GM18498 (cell line): Measurements from ENCODE around the gene SYT2.
"Not testable (repeated sequence)": the region's sequence is repeated elsewhere in the genome, so short reads cannot be mapped to it uniquely, and the experiment has no call there.

ENCODE experiments used
- ATAC-seq: cut with Tn5 transposase; IDR thresholded peaks from one replicate; pipeline ENCODE4 v1.9.1; 2021; ENCODE audit warnings: mild to moderate bottlenecking, moderate library complexity; ENCODE audit not compliant: unreplicated experiment

The SYT2 gene

DNA sequence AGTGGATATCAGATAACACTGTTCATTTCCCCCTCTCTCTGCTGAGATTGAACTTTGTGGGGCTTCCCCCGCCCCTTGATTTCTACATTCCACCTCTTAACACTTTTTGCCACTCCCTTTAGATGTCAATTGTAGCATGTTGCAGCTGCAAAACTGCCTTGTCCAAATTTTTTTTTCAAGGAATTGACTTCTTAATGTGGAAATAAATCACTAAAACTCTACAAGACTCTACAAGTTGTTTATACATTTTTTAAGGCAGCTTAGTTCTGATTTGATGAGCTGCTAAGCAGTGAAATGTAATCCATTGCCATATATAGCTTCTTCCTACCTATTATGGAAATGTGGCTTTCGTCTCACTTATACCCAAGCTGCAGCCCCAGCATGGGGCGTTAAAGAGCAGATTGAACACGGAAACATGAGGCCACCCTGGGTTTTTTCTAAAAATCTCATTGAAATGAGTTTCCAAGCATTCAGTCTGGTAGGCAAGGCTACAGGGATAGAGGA is 132.2 kb downstream of the SYT2 start:
- ATAC-seq: no peak

GRCh38 chr1:202577381-202577780 is 132.9 kb downstream of the SYT2 start:
- no peak for ATAC-seq

- ATAC-seq: no peak
Observed at GRCh38 chr1:202576816-202577215, 133.4 kb downstream of the SYT2 start.

GRCh38 chr1:202575918-202576653 is 134.2 kb downstream of the SYT2 start:
- ATAC-seq: no peak

DNA sequence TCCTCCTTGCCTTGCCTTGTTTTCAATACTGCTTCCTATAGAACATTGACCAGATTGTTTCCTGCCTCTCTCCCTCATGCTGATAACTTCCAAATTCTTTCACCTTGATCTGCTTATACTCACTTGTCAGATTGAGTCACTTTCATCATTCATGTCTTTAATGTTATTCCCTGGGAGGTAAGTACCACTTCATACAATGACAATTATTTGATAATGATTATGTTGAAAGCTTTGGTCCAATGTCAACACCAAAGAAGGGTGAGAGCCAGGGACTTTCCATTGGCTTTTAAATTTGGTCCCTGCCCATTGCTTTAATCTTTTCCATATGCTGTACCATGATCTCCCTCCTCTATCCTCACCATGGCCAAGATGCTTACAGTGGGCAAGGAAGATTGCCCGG is 137.4 kb downstream of the SYT2 start:
- ATAC-seq: no peak

GRCh38 chr1:202571719-202572339 is 138.4 kb downstream of the SYT2 start:
- no peak for ATAC-seq

DNA sequence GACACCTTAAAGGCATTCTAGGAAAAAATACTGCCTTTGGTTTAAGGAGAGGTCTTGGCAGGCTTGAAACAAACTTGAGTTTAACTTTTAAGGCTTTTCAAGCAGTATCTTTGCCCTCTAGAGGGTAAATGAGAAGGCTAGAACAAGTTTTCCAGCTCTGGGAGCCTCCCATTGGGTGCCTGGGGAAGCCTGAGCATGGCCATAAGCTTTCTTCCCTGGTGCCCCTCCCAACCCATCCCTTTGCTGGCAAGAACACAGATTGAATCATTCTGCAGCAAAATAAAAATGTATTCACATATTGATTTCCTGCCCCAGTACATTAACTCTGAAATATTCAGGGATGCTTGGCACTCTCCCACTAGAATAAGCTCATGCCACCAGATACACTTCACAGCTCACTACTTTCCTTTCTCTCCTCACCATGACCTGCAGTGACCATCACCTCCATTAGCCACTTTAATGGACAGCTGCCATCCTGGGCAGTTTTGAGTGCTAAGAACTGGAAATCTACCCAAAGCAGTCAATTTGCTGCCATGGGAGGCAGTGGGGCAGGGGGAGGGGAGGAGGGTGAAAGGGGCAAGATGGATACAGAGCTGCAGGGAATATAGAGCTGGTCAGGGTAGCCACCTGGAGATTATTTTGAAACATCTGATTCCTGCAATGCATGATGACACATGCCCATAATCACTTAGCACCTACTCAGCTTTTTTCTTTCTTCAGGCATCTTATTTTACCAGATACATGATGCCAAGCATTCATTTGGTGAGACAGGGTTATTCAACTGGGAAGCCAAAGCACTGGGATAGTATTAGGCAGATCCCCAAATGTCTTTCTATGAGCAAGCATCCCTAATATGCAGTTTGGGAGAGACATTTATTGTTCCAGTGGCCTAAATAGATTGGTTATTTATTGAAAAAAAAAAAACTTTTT is 140.6 kb downstream of the SYT2 start:
- ATAC-seq: no peak

GRCh38 chr1:202568826-202569225 is 141.4 kb downstream of the SYT2 start:
- ATAC-seq: no peak

DNA sequence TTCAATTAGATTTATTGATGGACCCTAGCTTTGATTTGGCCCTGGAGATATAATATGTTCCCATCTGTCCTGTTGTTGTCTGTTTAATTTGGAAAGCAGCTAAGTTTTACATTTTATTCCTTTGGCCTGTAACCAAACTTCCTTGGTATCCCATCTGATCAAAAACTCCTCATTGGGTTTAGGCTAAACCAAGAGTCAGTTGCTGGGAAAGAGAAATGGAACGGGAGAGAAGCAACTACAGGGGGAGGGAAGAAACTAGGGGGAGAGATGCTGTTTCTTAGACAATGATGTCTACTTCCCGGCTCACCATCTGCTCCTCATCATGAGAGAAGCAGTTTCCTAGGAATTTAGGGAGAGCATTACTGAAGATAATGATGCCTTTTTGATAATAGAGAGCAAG is 141.8 kb downstream of the SYT2 start:
- ATAC-seq: no peak

- ATAC-seq: no peak
Observed at GRCh38 chr1:202567738-202568137, 142.5 kb downstream of the SYT2 start.

DNA sequence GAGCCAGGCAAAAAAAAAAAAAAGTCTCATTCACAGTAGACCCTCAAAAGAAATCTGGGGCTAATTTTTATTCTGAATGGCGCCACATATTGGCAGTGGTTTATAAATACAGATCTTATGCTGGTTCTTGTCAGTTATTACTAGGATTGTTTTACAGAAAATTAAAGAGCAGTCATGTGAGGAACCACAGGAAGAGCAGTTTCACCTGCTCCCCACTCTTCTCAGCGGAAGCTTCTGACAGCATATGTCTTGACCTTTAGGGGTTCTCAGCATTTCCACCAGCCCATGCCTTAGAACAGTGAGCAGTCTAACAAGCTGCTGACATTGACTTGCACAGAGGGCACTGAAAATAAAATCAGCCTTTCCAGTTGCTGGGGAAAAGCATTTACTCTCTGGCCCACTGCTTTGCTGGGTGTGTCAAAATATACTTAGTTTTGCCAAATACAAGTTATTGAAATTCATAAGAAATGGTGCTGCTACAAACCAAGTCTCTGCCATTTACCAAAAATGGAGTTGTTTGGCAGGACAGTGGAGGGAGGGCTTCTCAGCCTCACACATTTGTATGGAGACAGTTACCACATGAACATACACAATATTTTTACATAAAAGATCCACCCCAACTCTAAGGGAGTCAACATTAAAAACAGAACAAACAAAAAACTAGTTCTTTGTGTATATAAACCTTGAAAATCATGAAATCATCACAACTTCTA is 144.2 kb downstream of the SYT2 start:
- ATAC-seq: peak; percentile 86

GRCh38 chr1:202564958-202565495 is 145.2 kb downstream of the SYT2 start:
- no peak for ATAC-seq

- no peak for ATAC-seq
Observed at GRCh38 chr1:202563818-202564217, 146.4 kb downstream of the SYT2 start.

DNA sequence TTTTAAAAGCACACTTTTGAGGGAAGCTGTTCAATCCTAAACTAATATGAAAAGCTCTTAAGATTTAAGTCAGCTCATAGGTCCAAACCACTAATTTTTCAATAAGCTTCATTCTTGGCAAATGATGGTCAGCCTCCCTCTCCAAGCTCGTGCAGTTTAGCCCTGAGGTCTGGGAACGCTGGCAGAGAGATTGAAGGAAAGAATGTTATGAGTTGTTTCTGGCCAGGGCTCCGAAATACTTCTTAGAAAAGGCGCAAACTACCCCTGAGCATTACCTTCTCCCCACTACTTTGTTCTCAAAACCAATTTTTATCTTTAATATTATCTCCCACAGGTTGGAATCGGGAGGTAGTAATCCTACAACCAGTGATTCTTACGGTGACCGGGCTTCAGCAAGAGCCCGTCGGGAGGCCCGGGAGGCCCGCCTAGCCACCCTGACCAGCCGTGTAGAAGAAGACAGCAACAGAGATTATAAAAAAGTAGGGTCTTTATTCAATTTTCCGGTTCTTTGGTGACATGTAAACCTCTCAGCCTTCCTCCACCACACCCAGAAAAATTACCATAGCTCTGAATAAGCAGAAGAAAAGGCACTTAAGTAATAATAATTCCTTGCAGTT is 147.7 kb downstream of the SYT2 start:
- no peak for ATAC-seq

DNA sequence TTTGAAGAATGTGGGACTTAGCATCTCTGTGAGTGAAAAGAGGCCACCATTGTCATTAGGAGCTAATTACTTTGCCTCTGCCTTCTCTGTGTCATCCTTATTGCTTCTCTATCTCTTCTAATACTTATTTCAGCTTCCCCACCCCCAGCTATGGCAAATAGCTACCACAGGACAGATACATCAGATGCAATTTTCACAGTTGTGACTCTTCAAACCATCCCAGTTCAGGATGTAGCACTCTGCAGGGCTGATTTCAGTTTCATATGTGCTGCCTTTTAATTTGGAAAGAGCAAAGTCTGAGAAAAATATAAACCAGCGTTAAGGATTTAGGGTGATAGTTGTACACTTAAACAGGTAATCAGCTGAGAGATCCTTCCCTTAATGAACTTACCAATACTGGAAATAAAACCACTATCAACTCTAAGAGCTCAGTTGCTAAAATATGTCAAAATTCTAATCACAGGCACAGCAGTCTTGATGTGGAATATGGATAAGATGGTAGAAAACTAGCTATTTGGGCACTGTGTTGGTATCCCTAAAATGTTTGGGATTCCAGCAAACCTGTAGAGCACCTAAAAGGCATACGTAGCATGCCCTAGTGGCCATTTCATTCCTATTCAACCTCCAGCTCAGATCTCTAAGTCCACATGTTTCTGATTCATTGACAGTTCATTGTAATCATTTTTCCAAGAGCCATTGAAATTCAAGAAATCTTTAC is 148.4 kb downstream of the SYT2 start:
- ATAC-seq: no peak

DNA sequence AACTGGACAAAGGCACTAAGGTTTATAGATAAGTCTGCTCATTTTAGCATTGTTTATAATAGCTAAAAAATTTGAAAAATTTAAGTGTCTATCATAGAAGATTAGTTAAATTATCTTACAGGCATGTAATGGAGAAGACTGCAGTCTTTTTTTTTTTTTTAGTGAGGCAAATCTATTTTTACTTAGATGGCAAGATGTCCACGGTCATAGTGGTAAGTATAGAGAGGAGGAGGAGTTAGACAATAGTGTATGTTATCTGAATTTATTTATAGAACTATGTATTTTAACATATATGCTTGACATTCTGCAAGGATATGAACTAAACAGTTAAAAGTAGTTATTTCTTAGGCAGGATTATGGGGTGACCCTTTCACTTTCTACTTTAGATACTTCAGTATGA is 149.0 kb downstream of the SYT2 start:
- ATAC-seq: no peak

DNA sequence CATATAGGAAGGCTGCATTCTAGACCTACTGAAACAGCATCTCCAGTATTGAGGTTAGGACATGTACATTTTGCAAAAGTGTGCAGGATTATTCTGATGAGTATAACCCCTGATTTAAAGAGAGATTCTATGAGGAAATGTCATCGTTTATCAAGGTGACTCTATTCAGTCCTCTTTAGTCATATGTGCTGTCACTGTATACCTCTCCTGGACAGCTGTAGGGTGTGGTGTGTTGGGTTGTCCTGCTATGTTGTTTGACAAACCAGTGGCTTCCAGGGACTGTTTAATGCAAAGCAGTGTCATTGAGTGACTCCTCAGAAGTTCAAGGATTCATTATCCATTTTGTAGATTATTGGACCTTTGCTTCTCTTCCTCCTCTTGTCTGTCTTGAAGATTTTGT is 152.6 kb downstream of the SYT2 start:
- not testable (repeated sequence) for ATAC-seq

DNA sequence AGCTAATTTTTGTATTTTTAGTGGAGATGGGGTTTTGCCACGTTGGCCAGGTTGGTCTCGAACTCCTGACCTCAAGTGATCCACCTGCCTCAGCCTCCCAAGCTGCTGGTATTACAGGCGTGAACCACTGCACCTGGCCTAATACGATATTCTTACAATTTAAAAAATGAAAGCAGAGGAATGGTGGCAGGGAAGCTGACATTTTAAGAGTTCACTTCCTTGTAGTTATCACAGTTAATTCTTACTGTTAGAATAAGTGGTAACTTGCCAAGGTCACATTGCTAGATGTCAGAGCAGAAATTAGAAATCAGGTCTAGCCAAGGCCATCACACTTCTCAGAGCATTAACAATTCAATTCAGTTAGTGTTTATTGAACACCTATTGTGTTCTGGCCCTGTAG is 154.2 kb downstream of the SYT2 start:
- not testable (repeated sequence) for ATAC-seq

- not testable (repeated sequence) for ATAC-seq
Observed at GRCh38 chr1:202554619-202555018, 155.6 kb downstream of the SYT2 start.
